NCI-H460 (cell line): ENCODE data around the gene GMEB1. TPM values are rescaled to one million over a fixed set of nuclear protein-coding genes. Genes with fewer than 3 reads are reported as not detected.
"Not testable (repeated sequence)": the region's sequence is repeated elsewhere in the genome, so short reads cannot be mapped to it uniquely, and the experiment has no call there.

Experiments
- DNase-seq: peaks from one replicate; pipeline ENCODE4 v3.0.0-alpha.2; 2016; ENCODE audit warnings: low read depth; ENCODE audit errors: extremely low read depth
- small RNA-seq, 2 experiments: library from RNA; depleted of rRNA; stranded (forward); fragments of <200 nt; gene quantifications; one replicate each; pipeline ENCODE3, GENCODE V24; 2014
- total RNA-seq: library from RNA; depleted of rRNA; stranded (reverse); fragments of >200 nt; shearing (Covaris generic); gene quantifications from 2 replicates; pipeline ENCODE4 v1.2.3, GENCODE V29; 2014; rRNA removed

Gene GMEB1
- total RNA-seq, 1 experiment from 2014 or later: 5.6 TPM

DNA sequence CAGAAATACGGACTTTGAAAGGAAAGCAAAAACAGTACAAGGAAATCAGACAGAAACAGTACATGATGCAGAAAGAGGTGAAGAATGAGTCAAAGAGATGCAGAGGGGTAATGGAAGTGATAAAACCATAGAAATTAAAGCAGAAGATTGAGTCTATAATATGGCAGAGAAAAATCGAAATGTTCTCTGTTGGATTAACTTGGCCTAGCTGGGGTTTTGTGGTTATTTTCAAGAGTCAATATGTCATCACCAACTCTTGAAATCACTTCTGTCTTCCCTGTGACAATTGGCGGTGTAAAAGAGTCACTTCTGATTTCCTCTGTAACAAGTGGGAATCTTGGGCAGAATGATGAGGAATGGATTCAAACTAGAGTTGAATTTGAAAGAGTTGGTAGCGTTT is 75.6 kb downstream of the GMEB1 start:
- DNase-seq: no peak

DNA sequence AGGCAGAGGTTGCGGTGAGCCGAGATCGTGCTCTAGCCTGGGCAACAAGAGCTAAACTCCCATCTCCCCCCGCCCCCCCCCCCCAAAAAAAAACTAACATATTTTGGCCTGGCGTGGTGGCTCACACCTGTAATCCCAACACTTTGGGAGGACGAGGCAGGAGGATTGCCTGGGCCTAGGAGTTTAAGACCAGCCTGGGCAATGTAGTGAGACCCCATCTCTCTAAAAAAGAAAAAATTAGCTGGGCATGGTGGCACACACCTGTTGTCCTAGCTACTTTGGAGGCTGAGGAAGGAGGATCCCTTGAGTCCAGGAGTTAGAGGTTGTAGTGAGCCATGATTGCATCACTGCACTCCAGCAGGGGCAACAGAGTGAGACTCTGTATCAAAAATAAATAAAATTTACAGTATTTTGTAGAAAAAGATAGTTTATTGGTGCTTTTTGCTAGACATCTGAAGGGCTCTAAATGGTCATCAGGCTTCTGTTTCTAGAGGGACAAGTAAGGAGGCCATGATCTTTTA is 77.1 kb downstream of the GMEB1 start:
- no peak for DNase-seq

DNA sequence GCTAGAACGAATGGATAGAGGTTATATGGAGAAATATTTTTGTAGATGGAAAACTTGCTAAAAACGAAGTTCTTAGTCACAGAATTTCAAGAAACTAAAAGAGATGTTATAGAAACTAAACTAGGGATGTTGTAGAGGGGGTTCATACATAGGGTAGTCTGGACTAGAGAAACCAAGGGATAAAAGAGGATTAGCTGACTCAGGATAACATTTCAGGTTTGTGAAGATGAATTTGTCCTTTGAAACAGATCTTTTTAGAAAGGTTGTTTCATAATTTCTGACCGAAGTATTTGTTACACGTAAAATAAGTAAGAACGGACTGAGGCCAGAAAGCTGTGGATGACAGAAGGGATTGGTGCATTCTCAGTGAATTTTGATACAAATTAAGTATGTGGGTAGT is 81.7 kb downstream of the GMEB1 start:
- no peak for DNase-seq

DNA sequence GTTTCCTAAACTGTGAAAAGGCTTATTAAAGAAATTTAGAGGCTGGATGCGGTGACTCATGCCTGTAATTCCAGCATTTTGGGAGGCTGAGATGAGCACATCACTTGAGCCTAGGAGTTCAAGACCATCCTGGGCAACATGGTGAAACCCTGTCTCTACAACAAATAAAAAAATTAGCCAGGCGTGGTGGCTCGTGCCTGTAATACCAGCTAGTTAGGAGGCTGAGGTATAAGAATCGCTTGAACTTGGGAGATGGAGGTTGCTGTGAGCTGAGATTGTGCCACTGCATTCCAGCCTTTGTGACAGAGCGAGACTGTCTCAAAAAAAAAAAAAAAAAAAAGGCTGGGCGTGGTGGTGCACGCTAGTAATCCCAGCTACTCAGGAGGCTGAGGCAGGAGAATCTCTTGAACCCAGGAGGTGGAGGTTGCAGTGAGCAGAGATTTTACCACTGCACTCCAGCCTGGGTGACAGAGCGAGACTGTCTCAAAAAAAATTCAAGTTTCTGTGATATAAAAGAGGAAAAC is 82.2 kb downstream of the GMEB1 start:
- DNase-seq: not testable (repeated sequence)

DNA sequence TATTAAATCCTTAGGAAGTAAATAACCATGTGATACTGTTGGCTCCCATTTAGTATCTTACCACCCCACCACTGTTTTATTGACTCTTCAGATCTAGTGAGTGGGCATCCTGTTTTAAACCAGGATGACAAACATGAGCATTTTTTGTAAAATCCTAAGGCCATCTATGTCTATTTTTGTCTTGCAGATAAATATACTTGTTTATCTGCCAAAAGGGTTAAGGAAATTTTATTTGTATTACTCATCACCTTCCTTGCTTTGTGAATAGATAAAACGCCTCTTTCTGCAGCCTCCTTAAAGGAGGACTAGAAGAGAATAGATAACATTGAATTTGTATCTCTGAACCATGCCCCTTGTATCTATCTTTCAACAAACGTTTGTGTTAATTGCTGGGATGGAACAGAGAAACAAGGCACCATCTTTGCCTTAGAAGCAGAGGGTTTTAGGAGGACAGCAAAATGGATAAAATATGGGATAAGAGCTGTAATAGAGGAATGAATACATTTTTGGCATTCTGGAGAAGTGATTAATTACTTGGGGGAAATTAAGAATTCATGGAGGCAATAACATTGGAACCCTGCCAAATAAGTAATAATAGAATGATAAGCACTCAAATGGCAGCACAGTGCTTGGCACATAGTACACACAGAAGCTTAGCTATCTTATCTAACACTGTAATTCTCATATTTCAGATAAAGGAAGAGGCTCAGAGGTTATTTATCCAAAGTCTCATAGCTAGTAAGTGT is 82.9 kb downstream of the GMEB1 start:
- no peak for DNase-seq

DNA sequence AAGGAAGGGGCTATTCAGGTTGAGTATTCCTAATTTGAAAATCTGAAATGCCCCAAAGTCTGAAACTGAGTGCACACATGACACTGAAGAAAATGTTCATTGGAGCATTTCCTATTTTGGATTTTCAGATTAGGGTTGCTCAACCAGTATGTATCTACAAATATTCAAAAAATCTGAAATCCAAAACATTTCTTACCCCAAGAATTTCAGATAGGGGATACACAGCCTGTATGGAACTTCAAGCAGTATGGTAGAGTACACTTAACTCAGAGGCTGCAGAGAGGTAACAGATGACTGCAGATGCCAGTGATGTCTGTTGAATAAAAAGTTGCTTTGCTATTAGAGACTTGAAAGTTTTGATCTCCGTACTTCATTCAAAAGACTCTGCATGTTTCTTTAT is 87.1 kb downstream of the GMEB1 start:
- DNase-seq: no peak

DNA sequence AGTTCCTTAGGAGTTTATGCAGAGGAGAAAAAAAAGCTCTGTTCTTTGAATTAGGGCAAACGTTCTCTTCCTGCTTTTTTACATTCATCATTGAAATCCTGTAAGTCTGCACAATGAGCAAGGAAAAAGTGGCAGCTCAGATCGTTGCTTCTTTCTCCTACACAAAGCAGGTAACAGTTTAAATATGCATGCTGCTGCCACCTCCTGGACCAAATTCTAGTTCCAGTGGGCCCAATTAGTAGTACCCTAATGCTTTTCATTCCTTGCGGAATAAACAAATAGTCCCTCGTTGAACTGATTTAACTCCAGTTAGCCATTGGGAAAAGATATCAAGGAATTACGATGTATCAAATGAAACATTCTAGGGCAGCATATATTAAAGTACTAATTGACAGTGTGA is 88.3 kb downstream of the GMEB1 start:
- no peak for DNase-seq

DNA sequence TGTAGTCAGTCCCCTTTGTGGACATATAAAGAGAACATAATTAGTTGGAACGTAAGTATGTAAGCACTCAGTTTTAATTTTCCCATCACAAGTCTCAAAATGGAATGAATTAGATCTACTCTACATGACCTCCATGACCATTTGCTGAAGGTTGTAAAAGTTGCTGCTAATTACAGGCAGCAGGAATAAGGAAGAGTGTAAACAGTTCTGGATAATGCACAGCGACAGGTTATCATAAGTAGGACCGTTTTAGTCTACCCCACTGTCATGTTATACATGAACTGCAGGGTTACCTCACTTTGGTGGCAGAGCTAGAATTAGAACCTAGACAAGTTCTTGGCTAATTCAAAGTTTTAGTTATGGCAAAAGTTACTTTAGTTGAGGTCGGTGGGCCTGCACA is 89.8 kb downstream of the GMEB1 start:
- DNase-seq: no peak

DNA sequence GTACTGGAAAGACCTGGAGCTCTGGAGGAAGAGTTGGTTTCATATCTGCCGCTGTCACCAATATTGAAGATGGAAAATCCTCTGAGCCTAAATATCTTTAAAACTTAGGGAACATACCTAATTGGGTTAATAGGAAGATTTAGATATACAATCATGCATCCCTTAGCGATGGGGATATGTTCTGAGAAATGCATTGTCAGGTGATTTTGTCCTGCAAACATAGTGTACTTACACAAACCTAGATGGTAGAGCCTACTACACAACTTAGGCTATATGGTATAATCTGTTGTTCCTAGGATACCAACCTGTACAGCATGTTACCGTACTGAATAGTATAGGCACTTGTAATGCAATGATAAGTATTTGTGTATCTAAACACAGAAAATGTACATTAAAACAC is 90.7 kb downstream of the GMEB1 start:
- no peak for DNase-seq

DNA sequence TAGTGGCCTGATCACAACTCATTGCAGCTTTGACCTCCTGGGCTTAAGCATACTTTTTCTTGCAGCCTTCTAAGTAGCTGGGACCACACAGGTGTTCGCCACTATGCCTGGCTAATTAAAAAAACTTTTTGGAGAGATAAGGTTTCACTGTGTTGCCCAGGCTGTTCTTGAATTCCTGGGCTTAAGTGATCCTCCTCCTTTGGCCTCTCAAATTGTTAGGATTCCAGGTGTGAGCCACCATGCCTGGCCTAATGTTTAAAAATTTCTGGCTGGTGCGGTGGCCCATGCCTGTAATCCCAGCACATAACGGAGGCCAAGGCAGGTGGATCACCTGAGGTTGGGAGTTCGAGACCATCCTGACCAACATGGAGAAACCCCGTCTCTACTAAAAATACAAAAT is 92.6 kb downstream of the GMEB1 start:
- DNase-seq: no peak

DNA sequence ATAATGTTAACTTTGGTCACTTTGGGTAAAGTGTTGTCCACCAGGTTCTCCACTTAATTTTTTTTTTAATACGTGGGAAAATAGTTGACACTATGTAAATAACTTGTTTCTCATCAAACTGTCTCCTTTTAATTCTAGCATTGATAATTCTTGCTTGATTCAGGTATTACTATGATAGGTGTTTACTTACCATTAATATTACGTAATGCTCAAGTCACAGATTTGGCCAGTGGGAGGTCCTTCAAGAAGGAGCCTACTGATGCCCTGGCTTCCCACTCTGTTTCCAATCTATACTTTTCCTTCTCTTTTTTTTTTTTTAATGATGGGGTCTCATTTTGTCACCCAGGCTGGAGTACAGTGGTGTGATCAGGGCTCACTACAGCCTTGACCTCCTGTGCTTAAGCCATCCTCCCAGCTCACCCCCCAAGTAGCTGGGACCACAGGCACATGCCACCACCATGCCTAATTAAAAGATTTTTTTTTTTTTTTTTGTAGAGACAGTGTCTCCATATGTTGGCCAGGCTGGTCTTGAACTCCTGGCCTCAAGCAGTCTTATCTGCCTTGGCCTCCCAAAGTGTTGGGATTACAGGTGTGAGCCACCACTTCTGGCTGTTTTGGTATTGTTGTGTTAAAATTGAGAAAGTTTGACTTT is 98.1 kb downstream of the GMEB1 start:
- no peak for DNase-seq

Small RNAs within 50 kb of the gene (small RNA-seq; reads per million reads assigned to genes)
- gene RF00422 (0 reads per million in 2 experiments), gene RNU11 (0 reads per million in 2 experiments)

Other genes with a start within 250 kb of the GMEB1 start
- gene RCC1, start 162.7 kb upstream of the GMEB1 start, total RNA-seq: 34.2 and 38.9 TPM in 2 replicates
- 11.5 and 15.4 TPM in 2 replicates for gene TRNAU1AP, start 115.7 kb upstream of the GMEB1 start, total RNA-seq
- 0.46 and 1.4 TPM in 2 replicates for gene RAB42, start 76.5 kb upstream of the GMEB1 start, total RNA-seq
- 33.0 and 38.4 TPM in 2 replicates for gene TAF12, start 25.7 kb upstream of the GMEB1 start, total RNA-seq
- gene RNU11, start 20.2 kb upstream of the GMEB1 start, total RNA-seq: not detected in 2 replicates
- gene YTHDF2, start 68.2 kb downstream of the GMEB1 start, total RNA-seq: 39.3 and 47.1 TPM in 2 replicates
- not detected in 2 replicates for gene OPRD1, start 143.4 kb downstream of the GMEB1 start, total RNA-seq
- 18.9 and 20.5 TPM in 2 replicates for gene EPB41, start 245.8 kb downstream of the GMEB1 start, total RNA-seq